ENCODE results near the gene RPS28. TPM values are rescaled to one million over a fixed set of nuclear protein-coding genes. Genes with fewer than 3 reads are reported as not detected.

RPS28 gene
- total RNA-seq, 4 donors from 2014 or later, result 337 to 849 (median 372) TPM

- no peak for TF ChIP-seq CTCF (IDR thresholded peaks at IDR 0.05; ENCODE audit: low read depth)
These were observed 40.9 kb downstream of the RPS28 start for GRCh38 chr19:8361921-8362793.

- TF ChIP-seq CTCF (IDR thresholded peaks at IDR 0.05; ENCODE audit: low read depth), result no peak
These were observed 42.8 kb downstream of the RPS28 start, which contains the start of gene ANGPTL4 for GRCh38 chr19:8363803-8364771. TSS of gene ANGPTL4 (plus strand) at chr19:8364155. CDS start at chr19:8364322, 167 bp downstream.

- no peak for TF ChIP-seq CTCF (IDR thresholded peaks at IDR 0.05; ENCODE audit: low read depth)
These were observed 44.9 kb downstream of the RPS28 start for GRCh38 chr19:8366121-8366581.

GRCh38 chr19:8366961-8367326 is 45.6 kb downstream of the RPS28 start:
- TF ChIP-seq CTCF (IDR thresholded peaks at IDR 0.05; ENCODE audit: low read depth), result no peak

- no peak for TF ChIP-seq CTCF (IDR thresholded peaks at IDR 0.05; ENCODE audit: low read depth)
These were observed 46.2 kb downstream of the RPS28 start for GRCh38 chr19:8367327-8368001.

GRCh38 chr19:8370176-8371010 is 49.1 kb downstream of the RPS28 start:
- TF ChIP-seq CTCF (IDR thresholded peaks at IDR 0.05; ENCODE audit: low read depth), result no peak
